ENCODE data around the gene ELAC1.

The ELAC1 gene

GRCh38 chr18:50982802-50983179 is 15.0 kb downstream of the ELAC1 start:
- no peaks in the 10 kb centered on the region for H3F3A ChIP-seq (ENCODE audit: insufficient read depth, low read length)
- no peak overlapping the region for H3K4me2 ChIP-seq (ENCODE audit: low read depth, low read length)
- no peaks in the 10 kb centered on the region for H3K36me3 ChIP-seq (replicated peaks; ENCODE audit: insufficient read depth, low read length)
- H3K4me1 ChIP-seq (ENCODE audit: low read length) = no peaks in the 10 kb centered on the region
- TF ChIP-seq CTCF (IDR thresholded peaks at IDR 0.05; ENCODE audit: low read length) (no peak), EZH2 (optimal IDR thresholded peaks at IDR 0.05; ENCODE audit: low read depth, low read length) (no peak), EZH2phosphoT487 (IDR thresholded peaks at IDR 0.05; ENCODE audit: low read length) (no peak)
- no peak overlapping the region for H2AFZ ChIP-seq (ENCODE audit: low read length)
- no peaks in the 10 kb centered on the region for H3K27me3 ChIP-seq (replicated peaks; ENCODE audit: insufficient read depth, low read length)
- no peaks in the 10 kb centered on the region for H3K9me2 ChIP-seq (replicated peaks; ENCODE audit: insufficient read depth, low read length)
- no peak overlapping the region for H3K9ac ChIP-seq (ENCODE audit: low read length)
- H3K9me3 ChIP-seq (replicated peaks; ENCODE audit: insufficient read depth, low read length) = no peaks in the 10 kb centered on the region
- no peaks in the 10 kb centered on the region for H4K20me1 ChIP-seq (ENCODE audit: insufficient read depth, low read length)
- no peak overlapping the region for H3K27ac ChIP-seq (ENCODE audit: low read length)
- DNase-seq = no peak
- H3K79me2 ChIP-seq (ENCODE audit: low read length) = no peaks in the 10 kb centered on the region
- no peak overlapping the region for H3K4me3 ChIP-seq (ENCODE audit: low read length)

DNA sequence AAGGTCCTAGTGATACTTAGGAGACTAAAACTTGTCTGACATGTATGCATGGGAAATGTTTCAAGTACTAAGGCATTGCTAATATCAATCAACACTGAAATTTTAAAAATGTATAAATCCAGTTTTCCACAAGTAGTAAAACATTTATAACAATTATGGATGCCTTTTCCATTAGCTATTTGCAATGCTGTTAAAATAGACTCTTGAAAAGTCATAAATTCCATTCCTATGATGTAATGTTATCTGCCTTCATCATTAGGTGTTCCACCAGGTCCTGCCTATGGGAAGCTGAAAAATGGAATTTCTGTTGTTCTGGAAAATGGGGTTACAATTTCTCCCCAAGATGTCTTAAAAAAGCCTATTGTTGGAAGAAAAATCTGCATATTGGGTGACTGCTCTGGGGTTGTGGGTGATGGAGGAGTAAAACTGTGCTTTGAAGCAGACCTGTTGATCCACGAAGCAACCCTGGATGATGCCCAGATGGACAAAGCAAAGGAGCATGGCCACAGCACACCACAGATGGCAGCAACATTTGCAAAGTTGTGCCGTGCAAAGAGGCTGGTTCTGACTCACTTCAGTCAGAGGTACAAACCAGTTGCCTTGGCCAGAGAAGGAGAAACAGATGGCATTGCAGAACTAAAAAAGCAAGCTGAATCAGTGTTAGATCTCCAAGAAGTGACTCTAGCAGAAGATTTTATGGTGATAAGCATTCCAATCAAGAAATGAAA is 18.7 kb downstream of the ELAC1 start:
- no peaks in the 10 kb centered on the region for H3K79me2 ChIP-seq (ENCODE audit: low read length)
- no peak overlapping the region for H3K27ac ChIP-seq (ENCODE audit: low read length)
- no peak for DNase-seq
- no peaks in the 10 kb centered on the region for H3K36me3 ChIP-seq (replicated peaks; ENCODE audit: insufficient read depth, low read length)
- TF ChIP-seq CTCF (IDR thresholded peaks at IDR 0.05; ENCODE audit: low read length) (no peak), EZH2phosphoT487 (IDR thresholded peaks at IDR 0.05; ENCODE audit: low read length) (no peak), EZH2 (optimal IDR thresholded peaks at IDR 0.05; ENCODE audit: low read depth, low read length) (no peak)
- no peaks in the 10 kb centered on the region for H3F3A ChIP-seq (ENCODE audit: insufficient read depth, low read length)
- no peaks in the 10 kb centered on the region for H3K9me2 ChIP-seq (replicated peaks; ENCODE audit: insufficient read depth, low read length)
- H3K9ac ChIP-seq (ENCODE audit: low read length) = no peak overlapping the region
- H2AFZ ChIP-seq (ENCODE audit: low read length) = no peak overlapping the region
- H3K9me3 ChIP-seq (replicated peaks; ENCODE audit: insufficient read depth, low read length) = no peaks in the 10 kb centered on the region
- no peaks in the 10 kb centered on the region for H3K4me1 ChIP-seq (ENCODE audit: low read length)
- no peak overlapping the region for H3K4me2 ChIP-seq (ENCODE audit: low read depth, low read length)
- no peaks in the 10 kb centered on the region for H4K20me1 ChIP-seq (ENCODE audit: insufficient read depth, low read length)
- no peak overlapping the region for H3K4me3 ChIP-seq (ENCODE audit: low read length)
- H3K27me3 ChIP-seq (replicated peaks; ENCODE audit: insufficient read depth, low read length) = no peaks in the 10 kb centered on the region

DNA sequence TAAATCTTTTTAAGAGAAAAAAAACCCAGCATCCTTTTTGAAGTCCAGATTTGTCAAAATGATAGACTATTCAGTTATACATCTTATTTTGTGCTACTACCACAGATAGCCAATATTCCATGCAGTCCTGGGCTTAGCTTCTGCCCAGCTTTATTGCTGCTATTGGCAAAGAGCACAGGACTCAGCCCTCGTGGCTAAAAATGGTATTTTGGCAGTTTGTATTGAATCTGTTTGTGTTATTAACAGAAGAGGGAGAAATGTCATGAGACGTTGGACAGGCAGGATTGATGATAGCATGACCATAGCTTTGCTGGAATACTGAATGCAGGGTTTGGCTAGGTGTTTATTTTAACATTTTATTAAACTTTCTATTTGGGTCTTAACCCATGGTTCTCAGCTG is 19.4 kb downstream of the ELAC1 start:
- Histone ChIP-seq H3K27me3 (replicated peaks; ENCODE audit: insufficient read depth, low read length) (no peaks in the 10 kb centered on the region), H4K20me1 (ENCODE audit: insufficient read depth, low read length) (no peaks in the 10 kb centered on the region), H3K9me3 (replicated peaks; ENCODE audit: insufficient read depth, low read length) (no peaks in the 10 kb centered on the region), H3K79me2 (ENCODE audit: low read length) (no peaks in the 10 kb centered on the region), H3K9me2 (replicated peaks; ENCODE audit: insufficient read depth, low read length) (no peaks in the 10 kb centered on the region), H2AFZ (ENCODE audit: low read length) (no peak overlapping the region), H3K36me3 (replicated peaks; ENCODE audit: insufficient read depth, low read length) (no peaks in the 10 kb centered on the region), H3K4me3 (ENCODE audit: low read length) (no peak overlapping the region), H3K4me2 (ENCODE audit: low read depth, low read length) (no peak overlapping the region), H3K9ac (ENCODE audit: low read length) (no peak overlapping the region), H3F3A (ENCODE audit: insufficient read depth, low read length) (no peaks in the 10 kb centered on the region), H3K27ac (ENCODE audit: low read length) (no peak overlapping the region), H3K4me1 (ENCODE audit: low read length) (no peaks in the 10 kb centered on the region)
- no peak for DNase-seq
- TF ChIP-seq EZH2 (optimal IDR thresholded peaks at IDR 0.05; ENCODE audit: low read depth, low read length) (no peak), EZH2phosphoT487 (IDR thresholded peaks at IDR 0.05; ENCODE audit: low read length) (no peak), CTCF (IDR thresholded peaks at IDR 0.05; ENCODE audit: low read length) (no peak)

Data from MM.1S (cell line).